ENCODE measurements around the gene BCR.

DNA sequence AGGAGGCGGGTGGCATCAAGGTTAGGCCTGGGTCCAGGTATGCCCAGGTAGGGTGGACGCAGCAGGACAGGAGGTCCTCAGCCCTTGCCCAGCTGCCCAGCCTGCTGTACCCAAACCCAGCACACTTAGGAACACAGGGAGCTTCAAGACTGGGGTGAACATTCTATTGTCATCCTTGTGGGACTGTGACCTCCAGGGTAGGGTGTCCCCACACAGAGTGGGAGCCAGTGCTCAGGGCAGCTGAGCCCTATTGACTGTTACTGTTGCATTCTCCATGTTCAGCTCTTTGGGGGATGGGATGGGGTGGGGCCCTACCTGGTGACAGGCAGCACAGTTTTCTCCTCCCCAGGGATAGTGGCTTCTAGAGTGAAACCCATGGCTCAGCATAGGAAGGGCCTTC is 106.0 kb downstream of the BCR start:
- TF ChIP-seq POLR2AphosphoS5 (IDR thresholded peaks at IDR 0.05) (no peak), POLR2A (IDR thresholded peaks at IDR 0.05) (no peak), EP300 (IDR thresholded peaks at IDR 0.05) (no peak), CTCF (IDR thresholded peaks at IDR 0.05) (no peak)

Measured in upper lobe of left lung (tissue), 4 donors.